Fibroblast of lung (primary cell): ENCODE results near the gene CD47. TPM values are rescaled to one million over a fixed set of nuclear protein-coding genes. Genes with fewer than 3 reads are reported as not detected.

Experiments
- DNase-seq, 2 donors: peaks; one replicate each; pipeline versions ENCODE4 v3.0.0 to v3.0.0-alpha.2; 2010; ENCODE audit warnings: low read depth in 2 of 2
- H2AFZ ChIP-seq: 2 replicates; pipeline ENCODE4 v1.5.1; 2012; ENCODE audit warnings: low read length, control low read depth, inconsistent platforms
- H3K27ac ChIP-seq: 2 replicates; pipeline ENCODE4 v1.5.1; 2011; ENCODE audit warnings: low read length, control low read depth; ENCODE audit not compliant: insufficient read depth
- H3K27me3 ChIP-seq: 2 replicates; pipeline ENCODE4 v1.5.1; 2011; ENCODE audit warnings: mild to moderate bottlenecking, low read length; ENCODE audit not compliant: control insufficient read depth, insufficient read depth
- H3K36me3 ChIP-seq: 2 replicates; pipeline ENCODE4 v1.5.1; 2011; ENCODE audit warnings: low read length; ENCODE audit not compliant: control insufficient read depth, insufficient read depth
- H3K4me1 ChIP-seq: 2 replicates; pipeline ENCODE4 v1.5.1; 2011; ENCODE audit warnings: low read length; ENCODE audit not compliant: control insufficient read depth, insufficient read depth; ENCODE audit errors: extremely low read depth
- H3K4me2 ChIP-seq: 2 replicates; pipeline ENCODE4 v1.5.1; 2011; ENCODE audit warnings: low read length, control low read depth; ENCODE audit not compliant: insufficient read depth; ENCODE audit errors: extremely low read depth
- H3K4me3 ChIP-seq, 4 experiments: fragments of 200-600 bp in 1 of 4; sonication (generic) in 1 of 4; replicated peaks in 1 of 4; 2 replicates each; pipeline ENCODE4 v1.5.1; 2011 to 2016; ENCODE audit warnings: low read length in 4 of 4, low read depth in 3 of 4, mild to moderate bottlenecking in 3 of 4, control low read depth in 2 of 4, inconsistent platforms in 1 of 4, mixed read lengths in 1 of 4; ENCODE audit not compliant: insufficient read depth in 1 of 4; ENCODE audit errors: control extremely low read depth in 1 of 4
- H3K79me2 ChIP-seq: 2 replicates; pipeline ENCODE4 v1.5.1; 2012; ENCODE audit warnings: mild to moderate bottlenecking, low read length, inconsistent platforms; ENCODE audit not compliant: control insufficient read depth, insufficient read depth
- H3K9ac ChIP-seq: 2 replicates; pipeline ENCODE4 v1.5.1; 2011; ENCODE audit warnings: mild to moderate bottlenecking, low read length, control low read depth; ENCODE audit not compliant: insufficient read depth
- H3K9me3 ChIP-seq: 2 replicates; pipeline ENCODE4 v1.5.1; 2012; ENCODE audit warnings: low read depth, low read length; ENCODE audit not compliant: control insufficient read depth, insufficient read depth
- H4K20me1 ChIP-seq: 2 replicates; pipeline ENCODE4 v1.5.1; 2011; ENCODE audit warnings: low read length; ENCODE audit not compliant: control insufficient read depth, insufficient read depth; ENCODE audit errors: extremely low read depth
- CTCF ChIP-seq, 2 donors: IDR thresholded peaks in 1 of 2; conservative IDR thresholded peaks in 1 of 2; 1 replicate in 1 of 2; 2 replicates in 1 of 2; pipeline ENCODE4 v1.5.1; 2011 to 2012; ENCODE audit warnings: low read length in 2 of 2, control low read depth in 1 of 2, inconsistent platforms in 1 of 2, low read depth in 1 of 2, mild to moderate bottlenecking in 1 of 2
- EZH2 ChIP-seq: IDR thresholded peaks from 2 replicates; pipeline ENCODE4 v1.5.1; 2012; ENCODE audit warnings: low read length, control low read depth, mild to moderate bottlenecking; ENCODE audit errors: missing control alignments
- polyA plus RNA-seq, 2 donors: library from polyadenylated mRNA; depleted of rRNA in 1 of 2; stranded (reverse) in 1 of 2; unstranded in 1 of 2; fragments of >200 nt; gene quantifications; 2 replicates each; pipeline ENCODE4 v1.2.1, GENCODE V29; 2011 to 2012; ENCODE audit warnings: missing spikeins in 1 of 2
- total RNA-seq: library from RNA; depleted of rRNA; stranded (reverse); fragments of >200 nt; gene quantifications from 2 replicates; pipeline ENCODE4 v1.2.1, GENCODE V29; 2014

Gene CD47
- total and polyA plus RNA-seq, 2 donors (not counting 1 experiment from before 2014, with no cell fraction given) = 72.0 to 91.7 TPM

- Histone ChIP-seq H3K4me1 (no peaks in the 10 kb centered on the region), H3K27ac (no peak overlapping the region), H3K4me2 (no peak overlapping the region), H2AFZ (no peak overlapping the region), H3K27me3 (no peaks in the 10 kb centered on the region), H3K9me3 (no peaks in the 10 kb centered on the region), H3K79me2 (no peaks in the 10 kb centered on the region), H4K20me1 (no peaks in the 10 kb centered on the region), H3K9ac (no peak overlapping the region), H3K36me3 (no peaks in the 10 kb centered on the region), H3K4me3 (no peak overlapping the region)
- DNase-seq = peak in 1 of 2 donors; percentile 80
- TF ChIP-seq CTCF (conservative IDR thresholded peaks at IDR 0.05 in 1 of 2, IDR thresholded peaks at IDR 0.05 in 1 of 2; ENCODE audit: low read depth in 1 of 2, low read length in 2 of 2) = no peak
- no peak for TF ChIP-seq EZH2
Measured at GRCh38 chr3:107993771-107994170, 97.1 kb downstream of the CD47 start.

Other genes with a start within 250 kb of the CD47 start
- 60.3 and 66.0 TPM in 2 replicates for gene IFT57, start 131.4 kb upstream of the CD47 start, total RNA-seq
- gene IFT57, start 131.4 kb upstream of the CD47 start, polyA plus RNA-seq = 55.5 and 57.7 TPM in 2 replicates
- not detected in 2 replicates for gene HHLA2, start 205.5 kb upstream of the CD47 start, total RNA-seq
- gene HHLA2, start 205.5 kb upstream of the CD47 start, polyA plus RNA-seq = 0.02 TPM in 1 of 2 replicates, not detected in the other